Lower lobe of right lung (tissue), 2 donors: Measurements from ENCODE around the gene PACSIN2. TPM values are rescaled to one million over a fixed set of nuclear protein-coding genes. Genes with fewer than 3 reads are reported as not detected.
"Not testable (repeated sequence)": the region's sequence is repeated elsewhere in the genome, so short reads cannot be mapped to it uniquely, and the experiment has no call there.

Source experiments
- ATAC-seq, 2 donors: fragments of 200-7000 bp; cut with Tn5 transposase; one replicate each; pipeline ENCODE4 v1.9.1; 2020 to 2022; ENCODE audit warnings: mild to moderate bottlenecking in 2 of 2, moderate library complexity in 2 of 2
- DNase-seq: peaks from one replicate; pipeline ENCODE4 v3.0.0-alpha.2; 2020
- H3K27ac ChIP-seq: fragments of 200-600 bp; one replicate; pipeline ENCODE4 v1.8.0; 2022
- H3K27me3 ChIP-seq: fragments of 200-600 bp; one replicate; pipeline ENCODE4 v1.8.0; 2022; ENCODE audit warnings: low read depth
- H3K36me3 ChIP-seq: fragments of 200-600 bp; one replicate; pipeline ENCODE4 v1.8.0; 2022; ENCODE audit warnings: mild to moderate bottlenecking
- H3K4me1 ChIP-seq: fragments of 200-600 bp; one replicate; pipeline ENCODE4 v1.8.0; 2022
- H3K4me3 ChIP-seq: fragments of 200-600 bp; one replicate; pipeline ENCODE4 v1.8.0; 2022; ENCODE audit warnings: mild to moderate bottlenecking
- H3K9me3 ChIP-seq: fragments of 200-600 bp; one replicate; pipeline ENCODE4 v1.8.0; 2022
- intact Hi-C: fragments of 100-400 bp; cut with DNase I; formaldehyde crosslinking; loops from one replicate; pipeline ENCODE4 v1.11.0; 2022
- total RNA-seq: library from RNA; stranded (reverse); fragmentation: NEBNext Ultra II Directional; extraction: Animal tissue kit (Norgen Biotek cat#: 25700); gene quantifications from one replicate; pipeline ENCODE4 v1.2.1, GENCODE V29; 2021
- TF ChIP-seq, protein P1 (sequence below): fragments of 200-600 bp; IDR thresholded peaks from one replicate; pipeline ENCODE4 v1.8.0; 2022; ENCODE audit warnings: antibody characterized with exemption, mild to moderate bottlenecking
- donor health status: DM: no; HTN: yes; CAD: no; lungs with severe emphysema.

The PACSIN2 gene
- total RNA-seq, 1 donor from 2014 or later: 104 TPM

DNA sequence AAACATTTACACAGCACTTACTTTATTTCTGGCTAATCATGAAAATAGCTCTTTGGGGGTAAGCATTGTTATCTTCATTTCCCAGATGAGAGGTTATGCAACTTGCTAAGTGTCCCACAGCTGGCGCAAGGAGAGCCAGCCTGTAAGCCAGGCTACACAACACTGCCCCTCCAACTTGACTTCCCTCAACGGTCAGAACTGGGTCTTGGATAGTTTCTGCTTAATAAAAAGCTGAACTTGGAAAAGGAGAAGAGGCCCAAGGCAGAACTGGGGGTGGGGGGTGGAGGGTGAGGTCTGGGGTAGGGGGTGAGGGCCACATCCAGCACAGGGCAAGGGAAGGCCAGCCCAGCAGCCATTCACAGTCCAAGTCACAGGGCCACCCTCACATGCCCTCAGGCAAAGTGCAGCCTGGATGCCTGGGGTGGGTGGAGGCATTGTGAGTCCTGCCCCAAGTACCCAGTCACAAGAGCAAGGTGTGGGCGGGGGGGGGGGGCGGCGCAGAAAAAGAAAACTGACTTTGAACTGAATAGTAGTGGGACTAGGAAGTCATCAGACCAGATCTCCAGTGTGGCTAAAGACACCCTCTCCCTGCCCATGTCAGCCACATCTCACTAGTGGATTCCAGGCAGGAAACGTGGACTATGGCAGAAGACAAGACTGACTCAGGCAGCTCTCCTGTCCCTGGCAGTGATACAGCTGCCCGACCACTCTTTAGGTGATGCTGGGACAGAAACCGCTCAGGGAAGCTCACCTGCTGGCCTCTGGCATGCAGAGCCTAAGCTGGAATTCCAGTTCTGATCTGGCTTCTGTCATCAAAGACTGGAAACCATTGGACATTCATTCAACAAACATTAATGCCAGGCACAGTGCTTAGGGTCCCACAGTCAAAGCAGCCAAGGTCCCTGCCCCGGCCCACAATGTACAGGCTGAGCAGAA, 52.4 kb downstream of the PACSIN2 start:
- TF ChIP-seq, protein P1, sequence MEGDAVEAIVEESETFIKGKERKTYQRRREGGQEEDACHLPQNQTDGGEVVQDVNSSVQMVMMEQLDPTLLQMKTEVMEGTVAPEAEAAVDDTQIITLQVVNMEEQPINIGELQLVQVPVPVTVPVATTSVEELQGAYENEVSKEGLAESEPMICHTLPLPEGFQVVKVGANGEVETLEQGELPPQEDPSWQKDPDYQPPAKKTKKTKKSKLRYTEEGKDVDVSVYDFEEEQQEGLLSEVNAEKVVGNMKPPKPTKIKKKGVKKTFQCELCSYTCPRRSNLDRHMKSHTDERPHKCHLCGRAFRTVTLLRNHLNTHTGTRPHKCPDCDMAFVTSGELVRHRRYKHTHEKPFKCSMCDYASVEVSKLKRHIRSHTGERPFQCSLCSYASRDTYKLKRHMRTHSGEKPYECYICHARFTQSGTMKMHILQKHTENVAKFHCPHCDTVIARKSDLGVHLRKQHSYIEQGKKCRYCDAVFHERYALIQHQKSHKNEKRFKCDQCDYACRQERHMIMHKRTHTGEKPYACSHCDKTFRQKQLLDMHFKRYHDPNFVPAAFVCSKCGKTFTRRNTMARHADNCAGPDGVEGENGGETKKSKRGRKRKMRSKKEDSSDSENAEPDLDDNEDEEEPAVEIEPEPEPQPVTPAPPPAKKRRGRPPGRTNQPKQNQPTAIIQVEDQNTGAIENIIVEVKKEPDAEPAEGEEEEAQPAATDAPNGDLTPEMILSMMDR: no peak
- H3K27ac ChIP-seq: peak overlapping the region; percentile 80
- peaks cover 69% of the 10 kb centered on the region for H3K4me1 ChIP-seq
- ATAC-seq (peak; percentile 82 to 89), DNase-seq (peak; percentile 87)
- H3K36me3 ChIP-seq: no peaks in the 10 kb centered on the region
- no peaks in the 10 kb centered on the region for H3K27me3 ChIP-seq
- intact Hi-C loops: no loop called here
- H3K9me3 ChIP-seq: no peaks in the 10 kb centered on the region
- H3K4me3 ChIP-seq: no peak overlapping the region

DNA sequence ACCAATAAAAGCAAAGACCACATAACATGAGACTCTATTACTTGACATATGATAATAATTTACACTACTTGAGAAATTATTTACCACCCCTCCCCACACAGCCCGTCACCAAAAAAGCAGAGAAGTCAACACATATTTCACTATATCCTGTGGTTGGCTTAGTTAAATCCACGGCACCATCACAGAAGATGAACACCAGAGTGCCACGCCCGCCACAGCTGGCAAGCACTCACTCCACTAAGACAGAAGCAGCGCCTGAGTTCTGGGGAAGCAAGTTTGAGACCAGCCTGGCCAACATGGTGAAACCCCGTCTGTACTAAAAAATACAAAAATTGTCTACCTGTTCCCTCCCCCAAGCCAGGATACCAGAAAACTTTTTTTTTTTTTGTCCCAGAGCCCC, 53.1 kb downstream of the PACSIN2 start:
- Histone ChIP-seq H3K36me3 (no peaks in the 10 kb centered on the region), H3K4me1 (peaks cover 74% of the 10 kb centered on the region), H3K27me3 (no peaks in the 10 kb centered on the region), H3K4me3 (no peak overlapping the region), H3K27ac (peak overlapping the region; percentile 80), H3K9me3 (no peaks in the 10 kb centered on the region)
- DNase-seq (no peak), ATAC-seq (peak in 1 of 2 donors; percentile 22)
- intact Hi-C loops: no loop called here
- TF ChIP-seq, protein P1: no peak

DNA sequence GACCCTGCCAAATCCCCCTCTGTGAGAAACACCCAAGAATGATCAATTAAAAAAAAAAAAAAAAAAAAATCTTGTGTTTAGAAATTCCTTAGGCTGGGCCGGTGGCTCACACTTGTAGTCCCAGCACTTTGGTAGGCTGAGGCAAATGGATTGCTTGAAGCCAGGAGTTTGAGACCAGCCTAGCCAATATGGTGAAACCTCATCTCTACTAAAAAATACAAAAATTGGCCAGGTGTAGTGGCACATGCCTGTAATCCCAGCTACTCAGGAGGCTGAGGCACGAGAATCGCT, 53.6 kb downstream of the PACSIN2 start:
- DNase-seq, ATAC-seq, H3K4me3 ChIP-seq, H3K9me3 ChIP-seq, intact Hi-C loops, H3K36me3 ChIP-seq, H3K27me3 ChIP-seq: not testable (repeated sequence)
- H3K27ac ChIP-seq: peak overlapping the region; percentile 80
- H3K4me1 ChIP-seq: peaks cover 73% of the 10 kb centered on the region

DNA sequence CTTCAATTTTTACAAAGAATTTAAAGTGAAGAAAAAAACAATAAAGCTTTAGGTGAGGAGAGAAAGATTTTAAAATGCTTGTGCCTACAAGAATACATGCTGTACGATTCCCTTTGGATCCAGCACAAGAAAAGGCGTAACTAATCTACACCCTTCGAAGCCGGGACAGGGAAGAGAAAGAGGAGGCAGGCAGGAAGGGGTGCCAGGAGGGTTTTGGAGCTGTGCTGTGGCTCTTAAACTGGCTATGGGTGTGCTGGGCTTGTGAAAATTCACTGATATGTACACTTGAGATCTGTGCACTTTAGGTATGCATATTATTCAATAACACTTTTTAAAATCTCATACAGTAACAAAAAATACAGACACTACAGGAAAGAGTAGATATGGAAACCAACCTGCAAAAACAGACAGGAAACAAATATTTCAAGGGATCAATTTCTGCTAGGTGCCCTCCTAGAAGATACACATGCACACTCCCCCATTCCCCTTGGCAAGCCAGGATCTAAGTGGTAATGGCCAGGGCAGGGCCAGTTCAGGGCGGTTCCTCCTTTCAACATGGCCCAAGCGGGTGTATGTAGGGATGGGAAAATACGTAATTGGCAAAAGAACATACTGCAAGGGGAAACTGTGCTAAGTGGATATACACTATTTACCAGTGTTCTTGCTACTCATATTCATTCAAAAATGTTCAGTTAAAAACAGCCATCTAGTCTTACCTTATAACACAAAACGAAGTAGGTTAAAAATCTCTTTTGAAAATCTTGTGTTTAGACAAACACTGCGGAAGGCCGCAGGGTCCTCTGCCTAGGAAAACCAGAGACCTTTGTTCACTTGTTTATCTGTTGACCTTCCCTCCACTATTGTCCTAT, 54.2 kb downstream of the PACSIN2 start:
- Histone ChIP-seq H3K4me1 (peaks cover 70% of the 10 kb centered on the region), H3K4me3 (no peak overlapping the region), H3K9me3 (no peaks in the 10 kb centered on the region), H3K27me3 (no peaks in the 10 kb centered on the region), H3K27ac (peak overlapping the region; percentile 80), H3K36me3 (no peaks in the 10 kb centered on the region)
- ATAC-seq: peak; percentile 31 to 32
- TF ChIP-seq, protein P1: no peak
- intact Hi-C loops: no loop called here
- DNase-seq: no peak

DNA sequence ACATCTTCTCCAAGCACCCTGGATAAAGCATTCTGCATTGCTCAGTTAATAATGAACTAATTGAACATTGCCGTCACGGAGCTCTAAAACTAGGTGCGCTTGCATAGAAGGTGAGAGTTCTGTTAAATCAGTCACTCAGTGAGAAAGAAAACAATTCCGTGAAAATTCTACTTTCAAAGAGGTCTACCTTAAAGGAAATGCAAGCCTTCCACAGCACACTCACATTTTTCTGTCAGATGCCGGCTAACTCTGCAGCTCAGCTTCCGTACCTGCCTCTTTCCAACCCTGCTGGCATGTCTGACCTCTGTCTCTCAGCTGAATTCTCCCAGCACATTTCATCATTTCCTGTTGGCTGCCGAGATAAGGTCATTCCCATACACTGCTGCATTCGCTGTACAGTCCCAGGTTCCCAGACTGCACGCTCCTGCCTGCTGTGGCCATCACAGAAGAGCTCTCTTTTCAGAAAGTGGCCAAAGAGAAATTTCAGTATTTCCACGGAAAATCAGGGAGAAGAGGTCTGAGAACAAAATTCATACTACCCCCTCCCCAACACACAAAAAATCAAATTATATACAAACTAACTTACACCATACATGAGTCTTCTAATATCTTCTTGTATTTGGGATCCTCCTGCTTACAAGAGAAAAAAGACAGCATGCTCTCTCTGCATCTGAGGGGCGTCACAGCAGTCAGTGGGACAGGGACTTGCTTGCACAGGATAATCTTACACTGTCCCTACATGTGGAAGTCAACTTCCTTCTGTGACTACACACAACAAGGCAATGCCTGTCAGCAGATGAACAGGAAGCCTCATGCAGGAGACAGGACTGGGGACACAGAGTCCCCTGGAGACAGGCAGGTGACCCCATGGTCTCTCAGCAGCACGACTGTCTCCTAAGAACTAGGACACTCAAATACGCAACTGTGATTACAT, 55.1 kb downstream of the PACSIN2 start:
- peaks cover 70% of the 10 kb centered on the region for H3K4me1 ChIP-seq
- intact Hi-C loops: no loop called here
- TF ChIP-seq, protein P1: no peak
- ATAC-seq: peak; percentile 70 to 71
- H3K27me3 ChIP-seq: no peaks in the 10 kb centered on the region
- H3K27ac ChIP-seq: peak overlapping the region; percentile 80
- no peaks in the 10 kb centered on the region for H3K9me3 ChIP-seq
- H3K4me3 ChIP-seq: peak overlapping the region; percentile 32
- no peaks in the 10 kb centered on the region for H3K36me3 ChIP-seq
- DNase-seq: no peak
